ENCODE data around the gene STX4.

Gene STX4

GRCh38 chr16:31085411-31085810 lies 52.1 kb downstream of the STX4 start:
- DNase-seq = no peak

GRCh38 chr16:31085873-31086628 lies 52.7 kb downstream of the STX4 start:
- no peak for DNase-seq

GRCh38 chr16:31086629-31086906 lies 53.2 kb downstream of the STX4 start:
- no peak for DNase-seq

- DNase-seq = no peak
Observed at GRCh38 chr16:31087481-31087880, 54.1 kb downstream of the STX4 start.

GRCh38 chr16:31087971-31088370 lies 54.6 kb downstream of the STX4 start:
- no peak for DNase-seq

GRCh38 chr16:31088459-31089183 lies 55.3 kb downstream of the STX4 start, which contains the start of gene PRSS53:
PRSS53 (minus strand) TSS chr16:31088943; CDS start chr16:31088809, 134 bp downstream.
- DNase-seq = no peak

- no peak for DNase-seq
Observed at GRCh38 chr16:31089199-31089598, 55.8 kb downstream of the STX4 start.

Data from inflammatory macrophage treated with lipopolysaccharide for 4 hours (primary cell).